ENCODE measurements around the gene SFXN5. TPM values are rescaled to one million over a fixed set of nuclear protein-coding genes. Genes with fewer than 3 reads are reported as not detected.
A peak's percentile ranks its signal among the peaks of the same experiment; 100 is the strongest.

Gene SFXN5
- total RNA-seq, 1 donor from 2014 or later, result 13.1 TPM

DNA sequence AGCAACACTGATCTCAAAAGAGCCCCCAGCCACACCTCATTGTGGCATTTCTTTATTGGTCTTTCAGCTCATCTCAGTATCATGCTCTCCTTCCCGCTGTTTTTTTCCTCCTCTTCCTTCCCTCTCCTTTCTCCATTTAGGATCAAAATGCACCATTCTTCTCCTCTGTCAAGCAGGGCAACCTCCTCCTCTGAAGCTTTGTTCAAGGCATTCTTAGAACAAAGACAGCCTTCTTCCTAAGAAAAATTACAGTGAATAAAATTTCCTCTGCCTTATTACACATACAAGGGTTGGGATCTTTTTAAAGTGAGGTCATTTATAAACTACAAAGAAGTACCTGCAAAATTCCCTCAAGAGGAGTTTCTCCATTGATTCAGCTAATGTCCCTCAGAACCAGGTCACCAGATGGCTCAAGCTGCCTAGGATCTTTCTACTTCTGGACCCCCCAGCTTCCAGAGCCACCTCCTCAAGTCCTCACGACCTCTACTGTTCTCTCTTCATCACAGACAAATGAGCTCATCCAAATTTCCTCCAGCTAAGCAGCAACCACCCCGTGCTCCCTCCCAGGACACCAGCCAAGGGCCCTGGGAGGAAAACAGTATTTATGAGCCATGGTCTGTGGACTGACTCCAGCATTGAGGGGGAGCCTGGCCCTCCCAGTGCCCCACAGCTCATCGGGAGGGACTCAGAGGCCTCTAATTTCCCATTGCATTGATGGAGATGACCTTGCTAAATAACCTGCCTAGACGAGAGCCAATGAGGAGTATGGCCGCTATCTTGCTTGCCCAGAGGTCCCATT is 18.0 kb downstream of the SFXN5 start:
- DNase-seq (no peak), ATAC-seq (no peak)
- Histone ChIP-seq H3K4me3 (no peak overlapping the region), H3K9me3 (peaks cover 4% of the 10 kb centered on the region), H3K36me3 (peaks cover 11% of the 10 kb centered on the region), H3K27ac (no peak overlapping the region), H3K4me1 (no peaks in the 10 kb centered on the region), H3K27me3 (no peaks in the 10 kb centered on the region)
- intact Hi-C loops (cut with DNase I), result no loop called here
- TF ChIP-seq, protein P1, sequence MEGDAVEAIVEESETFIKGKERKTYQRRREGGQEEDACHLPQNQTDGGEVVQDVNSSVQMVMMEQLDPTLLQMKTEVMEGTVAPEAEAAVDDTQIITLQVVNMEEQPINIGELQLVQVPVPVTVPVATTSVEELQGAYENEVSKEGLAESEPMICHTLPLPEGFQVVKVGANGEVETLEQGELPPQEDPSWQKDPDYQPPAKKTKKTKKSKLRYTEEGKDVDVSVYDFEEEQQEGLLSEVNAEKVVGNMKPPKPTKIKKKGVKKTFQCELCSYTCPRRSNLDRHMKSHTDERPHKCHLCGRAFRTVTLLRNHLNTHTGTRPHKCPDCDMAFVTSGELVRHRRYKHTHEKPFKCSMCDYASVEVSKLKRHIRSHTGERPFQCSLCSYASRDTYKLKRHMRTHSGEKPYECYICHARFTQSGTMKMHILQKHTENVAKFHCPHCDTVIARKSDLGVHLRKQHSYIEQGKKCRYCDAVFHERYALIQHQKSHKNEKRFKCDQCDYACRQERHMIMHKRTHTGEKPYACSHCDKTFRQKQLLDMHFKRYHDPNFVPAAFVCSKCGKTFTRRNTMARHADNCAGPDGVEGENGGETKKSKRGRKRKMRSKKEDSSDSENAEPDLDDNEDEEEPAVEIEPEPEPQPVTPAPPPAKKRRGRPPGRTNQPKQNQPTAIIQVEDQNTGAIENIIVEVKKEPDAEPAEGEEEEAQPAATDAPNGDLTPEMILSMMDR (IDR thresholded peaks at IDR 0.05), result no peak

DNA sequence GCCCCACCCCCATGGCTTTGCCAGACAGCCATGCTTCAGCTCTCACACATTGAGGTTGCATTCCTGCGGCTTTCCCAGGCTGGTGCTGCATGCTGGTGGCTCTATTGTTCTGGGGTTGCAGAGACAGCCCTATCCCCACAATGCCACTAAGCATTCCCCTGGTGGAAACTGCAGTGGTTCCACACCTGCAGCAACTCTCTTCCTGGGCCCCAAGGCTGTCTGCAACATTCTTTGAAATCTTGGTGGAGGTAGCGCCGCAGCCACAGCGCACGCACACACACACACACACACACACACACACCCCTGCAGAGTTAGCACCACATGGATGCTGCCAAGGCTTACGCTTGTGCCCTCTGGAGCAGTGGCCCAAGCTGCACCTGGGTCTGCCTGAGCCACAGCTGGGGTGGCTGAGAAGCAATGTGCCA is 21.4 kb downstream of the SFXN5 start:
- TF ChIP-seq, protein P1 (IDR thresholded peaks at IDR 0.05), result no peak
- ATAC-seq, result no peak
- intact Hi-C loops (cut with DNase I), result no loop called here

DNA sequence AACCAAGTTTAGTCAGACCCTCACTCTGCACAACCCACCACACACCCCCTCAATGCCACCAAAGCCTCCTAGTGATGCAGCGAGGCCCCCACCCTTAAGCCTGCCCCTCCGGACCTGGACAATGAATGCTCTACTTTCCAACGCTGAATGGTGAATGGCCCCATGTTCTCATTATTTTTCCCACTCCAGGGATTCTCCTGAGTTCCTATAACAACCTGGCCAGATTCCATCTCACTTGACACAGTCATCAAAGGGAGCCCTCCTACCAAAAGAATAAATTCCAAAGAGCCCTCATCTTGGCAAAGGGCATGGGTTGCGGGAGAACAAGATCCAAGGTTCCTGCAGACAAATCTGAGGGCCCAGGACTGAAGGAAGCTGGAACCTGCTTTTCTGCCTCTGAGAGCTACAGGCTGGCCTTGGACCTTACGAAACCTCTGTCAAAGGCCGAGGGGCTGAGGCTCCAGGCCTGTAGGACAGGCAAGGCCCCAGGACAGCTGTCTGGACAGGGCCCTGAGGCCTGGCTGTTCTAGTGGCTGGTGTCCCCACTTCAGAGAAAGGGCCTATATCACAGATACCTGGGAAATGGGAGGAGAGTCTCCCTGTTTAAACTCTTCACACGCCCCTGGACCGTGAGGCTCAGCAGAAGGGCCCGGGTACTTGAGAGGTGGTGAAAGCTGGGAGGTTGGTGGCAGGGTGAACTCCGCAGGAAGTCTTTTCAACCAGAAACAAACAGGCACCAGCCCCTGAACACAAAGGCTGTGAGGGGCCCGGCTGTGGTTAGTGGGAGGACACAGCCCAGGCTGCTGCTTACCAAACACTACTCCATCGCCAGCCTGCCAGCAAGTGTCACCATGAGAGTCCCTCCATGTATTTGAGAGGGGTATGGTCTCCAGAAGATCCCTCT is 27.3 kb downstream of the SFXN5 start:
- Histone ChIP-seq H3K27me3 (no peaks in the 10 kb centered on the region), H3K9me3 (no peaks in the 10 kb centered on the region), H3K4me3 (no peak overlapping the region), H3K4me1 (no peaks in the 10 kb centered on the region), H3K36me3 (no peaks in the 10 kb centered on the region), H3K27ac (no peak overlapping the region)
- no peak for DNase-seq
- ATAC-seq, result peak; percentile 42
- TF ChIP-seq, protein P1 (IDR thresholded peaks at IDR 0.05), result no peak
- intact Hi-C loops (cut with DNase I), result no loop called here

More for the DNA sequence above, 21.4 kb downstream of the SFXN5 start:
- Histone ChIP-seq H3K27ac (no peak overlapping the region), H3K9me3 (no peaks in the 10 kb centered on the region), H3K36me3 (no peaks in the 10 kb centered on the region), H3K4me1 (no peaks in the 10 kb centered on the region), H3K27me3 (no peaks in the 10 kb centered on the region), H3K4me3 (no peak overlapping the region)
- no peak for DNase-seq

DNA sequence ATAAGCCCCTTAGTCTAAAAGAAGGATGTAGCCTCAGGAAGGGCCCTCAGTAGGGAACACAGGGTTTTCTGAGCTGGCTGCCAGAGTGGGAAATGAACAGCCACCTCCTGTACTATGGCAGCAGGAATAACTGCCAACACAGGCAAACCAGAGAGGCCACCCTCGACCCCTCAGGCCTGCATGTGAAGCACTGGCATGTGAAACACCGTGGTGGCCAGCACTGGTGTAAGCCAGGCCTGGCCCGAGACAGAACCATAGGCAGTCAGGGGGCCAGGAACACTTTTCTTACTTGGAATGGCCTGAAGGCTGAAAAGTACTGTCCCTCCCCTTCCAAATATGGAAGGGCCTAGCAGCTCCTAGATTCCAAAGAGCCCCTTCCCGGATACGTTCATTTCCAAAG is 28.2 kb downstream of the SFXN5 start:
- H3K36me3 ChIP-seq, result no peaks in the 10 kb centered on the region
- DNase-seq (no peak), ATAC-seq (no peak)
- H3K4me3 ChIP-seq, result no peak overlapping the region
- intact Hi-C loops (cut with DNase I), result no loop called here
- no peaks in the 10 kb centered on the region for H3K9me3 ChIP-seq
- no peaks in the 10 kb centered on the region for H3K4me1 ChIP-seq
- TF ChIP-seq, protein P1 (IDR thresholded peaks at IDR 0.05), result no peak
- no peak overlapping the region for H3K27ac ChIP-seq
- H3K27me3 ChIP-seq, result no peaks in the 10 kb centered on the region

DNA sequence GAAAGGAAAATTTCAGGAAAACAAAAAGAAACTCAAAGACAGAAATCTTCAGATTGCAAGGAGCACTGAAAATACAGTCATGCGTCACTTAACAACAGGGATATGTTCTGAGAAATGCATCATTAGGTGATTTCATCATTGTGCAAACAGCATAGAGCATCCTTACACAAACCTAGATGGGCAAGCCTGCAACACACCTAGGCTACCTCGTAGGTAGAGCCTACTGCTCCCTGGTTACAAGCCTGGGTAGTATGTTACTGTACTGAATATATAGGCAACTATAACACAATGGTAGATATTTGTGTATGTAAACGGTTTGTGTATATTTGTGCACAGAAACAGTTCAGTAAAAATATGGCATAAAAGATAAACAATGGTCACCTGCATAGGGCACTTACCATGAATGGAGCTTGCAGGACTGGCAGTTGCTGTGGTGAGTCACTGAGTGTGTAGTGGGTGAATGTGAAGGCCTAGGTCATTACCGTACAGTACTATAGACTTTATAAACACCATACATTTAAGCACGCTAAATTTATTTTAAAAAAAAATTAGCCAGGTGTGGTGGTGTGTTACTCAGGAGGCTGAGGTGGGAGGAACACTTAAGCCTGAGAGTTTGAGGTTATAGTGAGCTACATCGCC is 33.4 kb downstream of the SFXN5 start:
- no peak for ATAC-seq
- Histone ChIP-seq H3K27me3 (no peaks in the 10 kb centered on the region), H3K4me1 (no peaks in the 10 kb centered on the region), H3K36me3 (no peaks in the 10 kb centered on the region), H3K4me3 (no peak overlapping the region), H3K27ac (no peak overlapping the region), H3K9me3 (no peaks in the 10 kb centered on the region)
- TF ChIP-seq, protein P1 (IDR thresholded peaks at IDR 0.05), result no peak
- intact Hi-C loops (cut with DNase I), result no loop called here
- no peak for DNase-seq
